Measurements from ENCODE around the gene SNX24. TPM values are rescaled to one million over a fixed set of nuclear protein-coding genes. Genes with fewer than 3 reads are reported as not detected.

SNX24 gene
- total and polyA plus RNA-seq, 10 of the 15 experiments (the other 5 are each of a cell fraction or from before 2014, with no cell fraction given): 0.15 to 6.6 (median 4.1) TPM

GRCh38 chr5:122847687-122848081, 2.3 kb downstream of the SNX24 start (continued):
- TF ChIP-seq, protein P1, sequence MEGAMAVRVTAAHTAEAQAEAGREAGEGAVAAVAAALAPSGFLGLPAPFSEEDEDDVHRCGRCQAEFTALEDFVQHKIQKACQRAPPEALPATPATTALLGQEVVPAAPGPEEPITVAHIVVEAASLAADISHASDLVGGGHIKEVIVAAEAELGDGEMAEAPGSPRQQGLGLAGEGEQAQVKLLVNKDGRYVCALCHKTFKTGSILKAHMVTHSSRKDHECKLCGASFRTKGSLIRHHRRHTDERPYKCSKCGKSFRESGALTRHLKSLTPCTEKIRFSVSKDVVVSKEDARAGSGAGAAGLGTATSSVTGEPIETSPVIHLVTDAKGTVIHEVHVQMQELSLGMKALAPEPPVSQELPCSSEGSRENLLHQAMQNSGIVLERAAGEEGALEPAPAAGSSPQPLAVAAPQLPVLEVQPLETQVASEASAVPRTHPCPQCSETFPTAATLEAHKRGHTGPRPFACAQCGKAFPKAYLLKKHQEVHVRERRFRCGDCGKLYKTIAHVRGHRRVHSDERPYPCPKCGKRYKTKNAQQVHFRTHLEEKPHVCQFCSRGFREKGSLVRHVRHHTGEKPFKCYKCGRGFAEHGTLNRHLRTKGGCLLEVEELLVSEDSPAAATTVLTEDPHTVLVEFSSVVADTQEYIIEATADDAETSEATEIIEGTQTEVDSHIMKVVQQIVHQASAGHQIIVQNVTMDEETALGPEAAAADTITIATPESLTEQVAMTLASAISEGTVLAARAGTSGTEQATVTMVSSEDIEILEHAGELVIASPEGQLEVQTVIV (IDR thresholded peaks at IDR 0.05; ENCODE audit: borderline replicate concordance, partially characterized antibody): no peak
- TF ChIP-seq NFYA (IDR thresholded peaks at IDR 0.05; ENCODE audit: borderline replicate concordance, low read depth, low read length) (no peak), SREBF2 (IDR thresholded peaks at IDR 0.05; ENCODE audit: low read length) (no peak), GATAD2B (conservative IDR thresholded peaks at IDR 0.05; ENCODE audit: low read depth) (no peak), BHLHE40 (IDR thresholded peaks at IDR 0.05; ENCODE audit: borderline replicate concordance in 1 of 2, low read depth in 2 of 2, low read length in 1 of 2) (no peak)
- TF ChIP-seq, protein P2, sequence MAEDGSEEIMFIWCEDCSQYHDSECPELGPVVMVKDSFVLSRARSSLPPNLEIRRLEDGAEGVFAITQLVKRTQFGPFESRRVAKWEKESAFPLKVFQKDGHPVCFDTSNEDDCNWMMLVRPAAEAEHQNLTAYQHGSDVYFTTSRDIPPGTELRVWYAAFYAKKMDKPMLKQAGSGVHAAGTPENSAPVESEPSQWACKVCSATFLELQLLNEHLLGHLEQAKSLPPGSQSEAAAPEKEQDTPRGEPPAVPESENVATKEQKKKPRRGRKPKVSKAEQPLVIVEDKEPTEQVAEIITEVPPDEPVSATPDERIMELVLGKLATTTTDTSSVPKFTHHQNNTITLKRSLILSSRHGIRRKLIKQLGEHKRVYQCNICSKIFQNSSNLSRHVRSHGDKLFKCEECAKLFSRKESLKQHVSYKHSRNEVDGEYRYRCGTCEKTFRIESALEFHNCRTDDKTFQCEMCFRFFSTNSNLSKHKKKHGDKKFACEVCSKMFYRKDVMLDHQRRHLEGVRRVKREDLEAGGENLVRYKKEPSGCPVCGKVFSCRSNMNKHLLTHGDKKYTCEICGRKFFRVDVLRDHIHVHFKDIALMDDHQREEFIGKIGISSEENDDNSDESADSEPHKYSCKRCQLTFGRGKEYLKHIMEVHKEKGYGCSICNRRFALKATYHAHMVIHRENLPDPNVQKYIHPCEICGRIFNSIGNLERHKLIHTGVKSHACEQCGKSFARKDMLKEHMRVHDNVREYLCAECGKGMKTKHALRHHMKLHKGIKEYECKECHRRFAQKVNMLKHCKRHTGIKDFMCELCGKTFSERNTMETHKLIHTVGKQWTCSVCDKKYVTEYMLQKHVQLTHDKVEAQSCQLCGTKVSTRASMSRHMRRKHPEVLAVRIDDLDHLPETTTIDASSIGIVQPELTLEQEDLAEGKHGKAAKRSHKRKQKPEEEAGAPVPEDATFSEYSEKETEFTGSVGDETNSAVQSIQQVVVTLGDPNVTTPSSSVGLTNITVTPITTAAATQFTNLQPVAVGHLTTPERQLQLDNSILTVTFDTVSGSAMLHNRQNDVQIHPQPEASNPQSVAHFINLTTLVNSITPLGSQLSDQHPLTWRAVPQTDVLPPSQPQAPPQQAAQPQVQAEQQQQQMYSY (CRISPR knock-in tag; IDR thresholded peaks at IDR 0.05): no peak
- TF ChIP-seq, protein P3, sequence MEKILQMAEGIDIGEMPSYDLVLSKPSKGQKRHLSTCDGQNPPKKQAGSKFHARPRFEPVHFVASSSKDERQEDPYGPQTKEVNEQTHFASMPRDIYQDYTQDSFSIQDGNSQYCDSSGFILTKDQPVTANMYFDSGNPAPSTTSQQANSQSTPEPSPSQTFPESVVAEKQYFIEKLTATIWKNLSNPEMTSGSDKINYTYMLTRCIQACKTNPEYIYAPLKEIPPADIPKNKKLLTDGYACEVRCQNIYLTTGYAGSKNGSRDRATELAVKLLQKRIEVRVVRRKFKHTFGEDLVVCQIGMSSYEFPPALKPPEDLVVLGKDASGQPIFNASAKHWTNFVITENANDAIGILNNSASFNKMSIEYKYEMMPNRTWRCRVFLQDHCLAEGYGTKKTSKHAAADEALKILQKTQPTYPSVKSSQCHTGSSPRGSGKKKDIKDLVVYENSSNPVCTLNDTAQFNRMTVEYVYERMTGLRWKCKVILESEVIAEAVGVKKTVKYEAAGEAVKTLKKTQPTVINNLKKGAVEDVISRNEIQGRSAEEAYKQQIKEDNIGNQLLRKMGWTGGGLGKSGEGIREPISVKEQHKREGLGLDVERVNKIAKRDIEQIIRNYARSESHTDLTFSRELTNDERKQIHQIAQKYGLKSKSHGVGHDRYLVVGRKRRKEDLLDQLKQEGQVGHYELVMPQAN (conservative IDR thresholded peaks at IDR 0.05): no peak
